CD4-positive, alpha-beta memory T cell (primary cell): ENCODE data around the gene PIGR. TPM values are rescaled to one million over a fixed set of nuclear protein-coding genes. Genes with fewer than 3 reads are reported as not detected.

Experiments
- CTCF ChIA-PET: fragments of 350-600 bp; sonication (Branson Sonifier 250); formaldehyde crosslinking; loops from one replicate; lab custom pipeline; 2021; ENCODE audit warnings: inconsistent platforms; ENCODE audit not compliant: partially characterized antibody; lab: Charles Lee
- POLR2A ChIA-PET: fragments of 350-600 bp; sonication (Branson Sonifier 250); formaldehyde crosslinking; loops from one replicate; lab custom pipeline; 2021; ENCODE audit not compliant: partially characterized antibody; lab: Charles Lee
- DNase-seq, 5 donors: peaks; one replicate each; pipeline versions ENCODE4 v3.0.0 to v3.0.0-alpha.2; 2020 to 2022; ENCODE audit warnings: mixed read lengths in 1 of 5
- H3K27ac ChIP-seq: one replicate; pipeline ENCODE4 v1.7.0; 2013; ENCODE audit warnings: low read depth, low read length
- H3K27me3 ChIP-seq: 2 replicates; pipeline ENCODE4 v1.7.0; 2013; ENCODE audit warnings: mild to moderate bottlenecking, low read length, moderate library complexity; ENCODE audit not compliant: insufficient read depth
- H3K36me3 ChIP-seq: 2 replicates; pipeline ENCODE4 v1.7.0; 2013; ENCODE audit warnings: mild to moderate bottlenecking, low read length, moderate library complexity; ENCODE audit not compliant: insufficient read depth
- H3K4me1 ChIP-seq: 2 replicates; pipeline ENCODE4 v1.7.0; 2013; ENCODE audit warnings: mild to moderate bottlenecking, low read length, moderate library complexity; ENCODE audit not compliant: insufficient read depth
- H3K4me3 ChIP-seq, 2 donors: one replicate each; pipeline ENCODE4 v1.7.0; 2013; ENCODE audit warnings: low read length in 2 of 2, mild to moderate bottlenecking in 1 of 2
- H3K9me3 ChIP-seq, 2 donors: one replicate each; pipeline ENCODE4 v1.7.0; 2013; ENCODE audit warnings: low read length in 2 of 2, control low read depth in 1 of 2; ENCODE audit not compliant: control insufficient read depth in 1 of 2
- H3K27ac Mint-ChIP-seq, 7 donors: one replicate each; pipeline ENCODE4 v1.8.0; 2020 to 2021; ENCODE audit warnings: mixed read lengths in 7 of 7, mild to moderate bottlenecking in 6 of 7, inconsistent platforms in 3 of 7, moderate library complexity in 3 of 7
- H3K27me3 Mint-ChIP-seq, 2 donors: one replicate each; pipeline ENCODE4 v1.8.0; 2020 to 2021; ENCODE audit warnings: mixed read lengths in 2 of 2
- H3K36me3 Mint-ChIP-seq, 2 donors: one replicate each; pipeline ENCODE4 v1.8.0; 2020 to 2021; ENCODE audit warnings: mixed read lengths in 2 of 2, inconsistent platforms in 1 of 2, mild to moderate bottlenecking in 1 of 2
- H3K4me1 Mint-ChIP-seq, 4 donors: one replicate each; pipeline ENCODE4 v1.8.0; 2020 to 2021; ENCODE audit warnings: mixed read lengths in 4 of 4, mild to moderate bottlenecking in 1 of 4
- H3K4me3 Mint-ChIP-seq, 8 donors: one replicate each; pipeline ENCODE4 v1.8.0; 2020 to 2021; ENCODE audit warnings: mixed read lengths in 8 of 8, mild to moderate bottlenecking in 7 of 8, moderate library complexity in 6 of 8, inconsistent platforms in 3 of 8
- H3K9me3 Mint-ChIP-seq, 8 donors: one replicate each; pipeline ENCODE4 v1.8.0; 2020 to 2021; ENCODE audit warnings: mixed read lengths in 8 of 8, mild to moderate bottlenecking in 5 of 8, inconsistent platforms in 3 of 8, moderate library complexity in 1 of 8
- intact Hi-C: fragments of 100-400 bp; cut with micrococcal nuclease; formaldehyde crosslinking; loops from one replicate; pipeline ENCODE4 v1.15.1; 2023
- polyA plus RNA-seq, 2 donors: library from polyadenylated mRNA; unstranded; fragments of 300-500 nt; fragmentation: Illumina TruSeq; gene quantifications; one replicate each; pipeline ENCODE4 v1.2.3, GENCODE V29; 2021
- total RNA-seq, 2 experiments: library from RNA; stranded (reverse); gene quantifications; one replicate each; pipeline ENCODE4 v1.2.3, GENCODE V29; 2021

PIGR gene
- total and polyA plus RNA-seq, 4 experiments from 2014 or later, result not detected

DNA sequence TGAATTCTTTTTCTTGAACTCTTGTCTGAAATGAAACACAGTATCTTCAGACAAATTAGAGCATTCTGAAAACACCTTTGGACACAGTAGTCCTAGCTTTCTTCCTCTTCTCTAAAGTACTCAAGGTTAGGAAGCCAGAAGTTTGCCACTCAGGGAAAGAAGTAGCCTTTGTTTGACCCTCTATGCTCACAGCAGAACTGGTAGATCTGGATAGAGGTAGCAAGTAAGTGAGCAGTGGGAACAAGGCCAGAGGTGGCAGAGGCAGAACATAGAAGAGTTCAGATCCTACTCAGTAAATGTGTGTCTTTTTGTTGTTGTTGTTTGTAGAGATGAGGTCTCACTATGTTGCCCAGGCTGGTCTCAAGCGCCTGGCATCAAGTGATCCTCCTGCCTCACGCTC lies 7.4 kb upstream of the PIGR start:
- no peak for DNase-seq
- H3K27me3 ChIP-seq, result no peaks in the 10 kb centered on the region
- H3K4me3 ChIP-seq, result no peak overlapping the region
- no peaks in the 10 kb centered on the region for H3K36me3 ChIP-seq
- POLR2A ChIA-PET, result no interaction called here
- Mint-ChIP-seq H3K4me3 (no peak overlapping the region), H3K36me3 (no peaks in the 10 kb centered on the region), H3K27ac (peak overlapping the region in 1 of 7 donors; percentile 30), H3K4me1 (peaks cover 0 to 4% (median 0%) of the 10 kb centered on the region in 4 donors), H3K9me3 (peaks cover 0 to 4% (median 0%) of the 10 kb centered on the region in 8 donors), H3K27me3 (no peaks in the 10 kb centered on the region)
- CTCF ChIA-PET, result interaction anchor here (0.7 to 1.8 kb wide), 4 partner anchors 21 to 219 kb away, joined by 3 to 13 read pairs (median 4); partner anchors contain the start of gene IL20
- intact Hi-C loops, result no loop called here
- no peaks in the 10 kb centered on the region for H3K9me3 ChIP-seq
- H3K4me1 ChIP-seq, result no peaks in the 10 kb centered on the region
- no peak overlapping the region for H3K27ac ChIP-seq

DNA sequence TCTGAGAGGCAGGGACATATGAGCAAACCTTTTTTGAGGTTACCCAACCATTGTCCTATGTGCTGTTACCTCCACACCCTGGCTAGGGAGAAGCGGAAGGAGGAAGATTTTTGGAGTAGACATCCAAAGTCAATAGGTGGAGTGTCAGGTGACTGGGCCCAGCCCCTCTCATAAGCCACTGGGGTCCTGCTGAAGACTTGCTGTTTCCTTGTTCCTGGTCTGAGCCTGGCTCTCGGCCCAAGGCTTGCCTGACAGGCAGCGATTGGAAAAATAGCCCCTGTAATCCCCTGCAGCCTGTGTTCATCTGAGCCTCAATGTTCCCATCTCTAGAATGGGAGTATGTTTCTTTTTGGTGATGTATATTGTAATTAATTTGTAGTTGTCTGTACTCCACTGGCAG lies 6.9 kb upstream of the PIGR start:
- Histone ChIP-seq H3K36me3 (no peaks in the 10 kb centered on the region), H3K4me3 (no peak overlapping the region), H3K4me1 (no peaks in the 10 kb centered on the region), H3K27me3 (no peaks in the 10 kb centered on the region), H3K27ac (no peak overlapping the region), H3K9me3 (no peaks in the 10 kb centered on the region)
- H3K4me3 Mint-ChIP-seq, result no peak overlapping the region
- no peak overlapping the region for H3K27ac Mint-ChIP-seq
- H3K27me3 Mint-ChIP-seq, result no peaks in the 10 kb centered on the region
- no peak for DNase-seq
- peaks cover 0 to 4% (median 0%) of the 10 kb centered on the region in 8 donors for H3K9me3 Mint-ChIP-seq
- ChIA-PET CTCF (no interaction called here), POLR2A (no interaction called here)
- H3K4me1 Mint-ChIP-seq, result peaks cover 0 to 4% (median 0%) of the 10 kb centered on the region in 4 donors
- no peaks in the 10 kb centered on the region for H3K36me3 Mint-ChIP-seq
- intact Hi-C loops, result no loop called here

DNA sequence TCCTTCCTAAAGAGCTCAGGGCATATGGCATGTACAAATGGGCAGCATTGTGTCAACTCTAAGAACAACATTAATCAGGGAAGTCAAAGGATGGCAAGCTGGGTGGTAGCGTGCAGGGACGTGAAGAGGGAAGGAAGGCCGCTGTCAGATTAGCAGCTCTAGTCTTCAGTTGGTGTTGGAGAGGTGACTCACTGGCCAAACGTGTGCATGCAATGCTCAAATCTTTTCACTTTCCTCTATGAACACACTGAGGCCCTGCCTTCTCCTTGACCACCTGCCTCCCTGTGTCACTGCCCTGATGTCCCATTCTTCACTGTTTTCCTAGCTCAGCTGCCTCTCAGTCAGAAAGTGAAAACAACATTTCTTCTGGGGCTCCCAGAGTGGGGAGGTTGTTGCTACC lies 5.9 kb upstream of the PIGR start:
- no peak overlapping the region for H3K4me3 ChIP-seq
- no peaks in the 10 kb centered on the region for H3K27me3 Mint-ChIP-seq
- H3K36me3 Mint-ChIP-seq, result no peaks in the 10 kb centered on the region
- intact Hi-C loops, result no loop called here
- no peak overlapping the region for H3K4me3 Mint-ChIP-seq
- no peaks in the 10 kb centered on the region for H3K4me1 ChIP-seq
- H3K27ac Mint-ChIP-seq, result peak overlapping the region in 1 of 7 donors; percentile 27
- H3K36me3 ChIP-seq, result no peaks in the 10 kb centered on the region
- peaks cover 0 to 4% (median 0%) of the 10 kb centered on the region in 8 donors for H3K9me3 Mint-ChIP-seq
- no peak overlapping the region for H3K27ac ChIP-seq
- no peaks in the 10 kb centered on the region for H3K9me3 ChIP-seq
- ChIA-PET POLR2A (no interaction called here), CTCF (interaction anchor here (0.9 kb wide), 1 partner anchor 9 kb away, joined by 3 read pairs; no protein-coding TSS in a partner anchor)
- peaks cover 0 to 4% (median 0%) of the 10 kb centered on the region in 4 donors for H3K4me1 Mint-ChIP-seq
- no peak for DNase-seq
- H3K27me3 ChIP-seq, result no peaks in the 10 kb centered on the region

DNA sequence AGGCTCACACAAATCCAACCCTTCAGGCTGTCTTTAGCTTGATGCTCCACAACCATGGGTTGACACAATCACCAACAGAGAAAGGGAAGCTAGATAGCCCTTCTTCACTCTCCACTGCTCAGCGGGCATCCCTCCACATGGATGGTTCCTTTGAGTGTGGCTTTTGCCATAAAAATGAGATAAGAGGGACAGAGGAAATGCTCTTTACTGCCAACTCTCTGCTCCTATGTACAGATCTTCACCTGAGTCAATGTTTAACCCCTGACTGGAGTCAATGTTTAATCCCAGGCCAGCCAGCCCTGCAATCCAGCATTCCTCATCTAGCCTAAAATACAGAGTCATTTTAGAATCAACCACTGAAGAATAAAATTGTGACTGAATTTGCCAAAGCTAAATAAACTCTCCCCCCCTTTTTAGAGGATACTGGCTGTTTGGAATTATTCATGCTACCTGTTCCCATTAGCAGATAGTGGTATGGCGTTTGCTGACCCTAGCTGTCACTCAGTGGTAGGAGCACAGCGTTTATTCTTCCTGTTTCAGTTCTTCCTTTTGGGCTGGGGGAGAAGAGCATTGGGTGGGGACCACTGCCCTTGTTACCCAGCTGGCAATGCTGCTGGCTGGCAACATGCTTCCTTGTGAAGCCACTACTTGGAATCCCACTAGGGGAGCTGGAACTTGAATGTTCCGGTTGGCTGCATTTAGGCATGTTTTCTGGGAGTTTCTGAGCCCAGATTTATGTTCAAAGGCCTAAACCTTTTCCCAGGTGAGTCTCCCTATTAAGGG lies 5.2 kb upstream of the PIGR start:
- CTCF ChIA-PET, result interaction anchor here (0.9 to 2.3 kb wide), 4 partner anchors 10 to 39 kb away, joined by 3 to 7 read pairs (median 3); no protein-coding TSS in a partner anchor
- H3K27me3 ChIP-seq, result no peaks in the 10 kb centered on the region
- H3K4me3 ChIP-seq, result no peak overlapping the region
- Mint-ChIP-seq H3K27ac (no peak overlapping the region), H3K36me3 (no peaks in the 10 kb centered on the region), H3K4me1 (peaks cover 0 to 4% (median 0%) of the 10 kb centered on the region in 4 donors), H3K4me3 (no peak overlapping the region), H3K27me3 (no peaks in the 10 kb centered on the region), H3K9me3 (peaks cover 0 to 4% (median 0%) of the 10 kb centered on the region in 8 donors)
- H3K36me3 ChIP-seq, result no peaks in the 10 kb centered on the region
- intact Hi-C loops, result no loop called here
- no peaks in the 10 kb centered on the region for H3K4me1 ChIP-seq
- H3K27ac ChIP-seq, result no peak overlapping the region
- no peak for DNase-seq
- H3K9me3 ChIP-seq, result no peaks in the 10 kb centered on the region
- POLR2A ChIA-PET, result no interaction called here

DNA sequence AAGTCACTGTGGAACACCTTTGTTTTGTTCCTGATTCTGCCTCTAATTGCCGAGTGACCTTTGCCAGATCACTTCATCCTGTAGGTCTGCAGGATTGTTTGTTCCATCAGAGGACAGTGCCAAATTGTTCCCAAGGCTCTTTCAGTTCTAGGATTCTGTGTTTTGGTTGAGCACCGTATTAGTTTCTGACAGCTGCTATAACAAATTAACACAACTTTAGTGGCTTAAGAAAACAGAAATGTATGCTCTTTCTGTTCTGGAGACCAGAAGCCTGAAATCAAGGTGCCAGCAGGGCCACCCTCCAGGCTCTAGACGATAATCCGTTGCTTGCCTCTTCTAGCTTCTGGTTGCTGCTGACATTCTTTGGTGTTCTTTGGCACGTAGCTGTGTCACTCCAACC lies 3.4 kb upstream of the PIGR start:
- no peaks in the 10 kb centered on the region for H3K36me3 Mint-ChIP-seq
- H3K27me3 ChIP-seq, result no peaks in the 10 kb centered on the region
- H3K4me3 Mint-ChIP-seq, result no peak overlapping the region
- H3K4me1 Mint-ChIP-seq, result peaks cover 0 to 4% (median 0%) of the 10 kb centered on the region in 4 donors
- H3K4me1 ChIP-seq, result no peaks in the 10 kb centered on the region
- intact Hi-C loops, result no loop called here
- CTCF ChIA-PET, result interaction anchor here (0.9 to 9.4 kb wide), 3 partner anchors 15 to 32 kb away, joined by 3 to 62 read pairs (median 7); no protein-coding TSS in a partner anchor
- peaks cover 0 to 4% (median 0%) of the 10 kb centered on the region in 8 donors for H3K9me3 Mint-ChIP-seq
- H3K27ac Mint-ChIP-seq, result no peak overlapping the region
- H3K27me3 Mint-ChIP-seq, result peaks cover 8 to 11% of the 10 kb centered on the region in 2 donors
- POLR2A ChIA-PET, result no interaction called here
- no peaks in the 10 kb centered on the region for H3K36me3 ChIP-seq
- no peak overlapping the region for H3K27ac ChIP-seq
- H3K4me3 ChIP-seq, result no peak overlapping the region
- no peaks in the 10 kb centered on the region for H3K9me3 ChIP-seq
- no peak for DNase-seq

DNA sequence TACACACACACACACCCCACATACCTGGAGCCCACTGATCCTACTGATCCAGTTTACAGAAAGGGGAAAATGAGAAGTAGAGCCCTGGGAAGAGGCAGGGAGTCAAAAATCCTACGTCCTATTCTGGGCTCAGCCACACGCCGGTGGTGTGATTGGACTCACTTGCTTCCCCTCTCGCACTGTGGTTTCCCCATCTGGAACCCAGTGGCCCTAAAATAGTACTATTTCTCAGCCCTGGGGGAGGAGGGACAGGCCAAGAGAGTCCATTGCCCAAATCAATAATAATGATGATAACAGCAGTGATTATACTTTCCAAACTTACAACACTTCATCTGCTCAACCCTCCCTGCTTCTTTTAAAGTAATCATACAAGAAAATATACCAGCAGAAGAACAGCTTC lies 2.9 kb upstream of the PIGR start:
- Mint-ChIP-seq H3K9me3 (peaks cover 0 to 4% (median 0%) of the 10 kb centered on the region in 8 donors), H3K27ac (no peak overlapping the region)
- CTCF ChIA-PET, result interaction anchor here (2.3 to 9.4 kb wide), 2 partner anchors 15 to 32 kb away, joined by 7 to 62 read pairs; no protein-coding TSS in a partner anchor

DNA sequence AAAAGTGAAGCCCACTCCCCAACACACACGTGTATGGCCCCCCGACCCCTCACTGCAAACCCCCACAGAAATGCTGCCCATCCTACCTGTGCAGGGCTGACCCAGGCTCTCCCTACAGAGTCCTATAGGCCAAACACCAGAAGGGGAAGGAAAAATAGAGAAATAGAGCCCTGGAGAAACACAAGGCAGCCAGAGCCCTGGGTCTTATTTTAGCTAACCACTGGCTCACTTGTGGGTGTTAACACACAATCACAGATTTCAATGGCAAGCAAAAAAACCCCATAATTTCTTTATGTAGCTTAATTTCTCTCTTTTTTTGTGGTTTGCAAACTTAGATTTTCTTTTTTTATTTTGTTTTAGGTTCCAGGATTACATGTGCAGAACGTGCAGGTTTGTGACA lies 989 bp upstream of the PIGR start:
- CTCF ChIA-PET, result interaction anchor here (0.7 to 9.4 kb wide), 7 partner anchors 13 to 212 kb away, joined by 3 to 62 read pairs (median 3); no protein-coding TSS in a partner anchor
- Histone ChIP-seq H3K4me3 (no peak overlapping the region), H3K36me3 (no peaks in the 10 kb centered on the region), H3K4me1 (no peaks in the 10 kb centered on the region), H3K27me3 (no peaks in the 10 kb centered on the region), H3K27ac (no peak overlapping the region), H3K9me3 (no peaks in the 10 kb centered on the region)
- no peaks in the 10 kb centered on the region for H3K36me3 Mint-ChIP-seq
- peaks cover 15% of the 10 kb centered on the region in 2 donors for H3K27me3 Mint-ChIP-seq
- peaks cover 0 to 4% (median 0%) of the 10 kb centered on the region in 8 donors for H3K9me3 Mint-ChIP-seq
- no peak overlapping the region for H3K27ac Mint-ChIP-seq
- POLR2A ChIA-PET, result no interaction called here
- no peak for DNase-seq
- H3K4me3 Mint-ChIP-seq, result no peak overlapping the region
- intact Hi-C loops, result no loop called here
- no peaks in the 10 kb centered on the region for H3K4me1 Mint-ChIP-seq

More for the DNA sequence above, 2.9 kb upstream of the PIGR start:
- H3K27ac ChIP-seq, result no peak overlapping the region
- no peaks in the 10 kb centered on the region for H3K36me3 Mint-ChIP-seq
- no peak for DNase-seq
- no peak overlapping the region for H3K4me3 ChIP-seq
- POLR2A ChIA-PET, result no interaction called here
- no peaks in the 10 kb centered on the region for H3K4me1 ChIP-seq
- no peaks in the 10 kb centered on the region for H3K9me3 ChIP-seq
- intact Hi-C loops, result no loop called here
- no peaks in the 10 kb centered on the region for H3K27me3 ChIP-seq
- H3K36me3 ChIP-seq, result no peaks in the 10 kb centered on the region
- H3K27me3 Mint-ChIP-seq, result peaks cover 11% of the 10 kb centered on the region in 2 donors
- peaks cover 0 to 4% (median 0%) of the 10 kb centered on the region in 4 donors for H3K4me1 Mint-ChIP-seq
- no peak overlapping the region for H3K4me3 Mint-ChIP-seq
